ENCODE results near the gene AFF1. TPM values are rescaled to one million over a fixed set of nuclear protein-coding genes. Genes with fewer than 3 reads are reported as not detected.

The AFF1 gene
- total RNA-seq, 1 experiment from 2014 or later = 37.7 TPM

- no peaks in the 10 kb centered on the region for H3K27me3 Mint-ChIP-seq (ENCODE audit: unreplicated experiment)
- H3K4me1 Mint-ChIP-seq (ENCODE audit: low read depth, unreplicated experiment) = no peaks in the 10 kb centered on the region
- H3K27ac Mint-ChIP-seq (ENCODE audit: unreplicated experiment) = peak overlapping the region; percentile 56
- no peak for TF ChIP-seq CTCF (IDR thresholded peaks at IDR 0.05; ENCODE audit: unreplicated experiment)
- no peaks in the 10 kb centered on the region for H3K9me3 Mint-ChIP-seq (ENCODE audit: low read depth, unreplicated experiment)
- CTCF ChIA-PET = no interaction called here
- intact Hi-C loops (cut with micrococcal nuclease; ENCODE audit: unreplicated experiment) = no loop called here
- no TSS peak for BruUV-seq (replicated peaks)
- no peak overlapping the region for H3K4me3 Mint-ChIP-seq (ENCODE audit: low read depth, unreplicated experiment)
- DNase-seq = no peak
- H3K36me3 Mint-ChIP-seq (ENCODE audit: insufficient read depth, unreplicated experiment) = peaks cover 6% of the 10 kb centered on the region
Measured at GRCh38 chr4:87103086-87103485, 168.3 kb downstream of the AFF1 start.

- Mint-ChIP-seq H3K36me3 (ENCODE audit: insufficient read depth, unreplicated experiment) (peaks cover 6% of the 10 kb centered on the region), H3K4me1 (ENCODE audit: low read depth, unreplicated experiment) (no peaks in the 10 kb centered on the region), H3K9me3 (ENCODE audit: low read depth, unreplicated experiment) (no peaks in the 10 kb centered on the region), H3K27ac (ENCODE audit: unreplicated experiment) (peak overlapping the region; percentile 56), H3K4me3 (ENCODE audit: low read depth, unreplicated experiment) (no peak overlapping the region), H3K27me3 (ENCODE audit: unreplicated experiment) (no peaks in the 10 kb centered on the region)
- BruUV-seq (replicated peaks) = no TSS peak
- TF ChIP-seq CTCF (IDR thresholded peaks at IDR 0.05; ENCODE audit: unreplicated experiment) = no peak
- peak; percentile 13 for DNase-seq
- intact Hi-C loops (cut with micrococcal nuclease; ENCODE audit: unreplicated experiment) = no loop called here
- CTCF ChIA-PET = no interaction called here
Measured at GRCh38 chr4:87103691-87104187, 168.9 kb downstream of the AFF1 start.

- intact Hi-C loops (cut with micrococcal nuclease; ENCODE audit: unreplicated experiment) = no loop called here
Measured at GRCh38 chr4:87105101-87105845, 170.5 kb downstream of the AFF1 start.

GRCh38 chr4:87108142-87108546 is 173.3 kb downstream of the AFF1 start:
- CTCF ChIA-PET = no interaction called here
- intact Hi-C loops (cut with micrococcal nuclease; ENCODE audit: unreplicated experiment) = no loop called here
- DNase-seq = peak; percentile 21
- no peak overlapping the region for H3K27ac Mint-ChIP-seq (ENCODE audit: unreplicated experiment)
- no peak overlapping the region for H3K4me3 Mint-ChIP-seq (ENCODE audit: low read depth, unreplicated experiment)
- H3K9me3 Mint-ChIP-seq (ENCODE audit: low read depth, unreplicated experiment) = no peaks in the 10 kb centered on the region
- H3K4me1 Mint-ChIP-seq (ENCODE audit: low read depth, unreplicated experiment) = no peaks in the 10 kb centered on the region
- BruUV-seq (replicated peaks) = no TSS peak
- no peaks in the 10 kb centered on the region for H3K27me3 Mint-ChIP-seq (ENCODE audit: unreplicated experiment)
- TF ChIP-seq CTCF (IDR thresholded peaks at IDR 0.05; ENCODE audit: unreplicated experiment) = no peak
- peaks cover 5% of the 10 kb centered on the region for H3K36me3 Mint-ChIP-seq (ENCODE audit: insufficient read depth, unreplicated experiment)

More at GRCh38 chr4:87105101-87105845, 170.5 kb downstream of the AFF1 start:
- no peak overlapping the region for H3K4me3 Mint-ChIP-seq (ENCODE audit: low read depth, unreplicated experiment)
- DNase-seq = no peak
- no peaks in the 10 kb centered on the region for H3K27me3 Mint-ChIP-seq (ENCODE audit: unreplicated experiment)
- no peak for TF ChIP-seq CTCF (IDR thresholded peaks at IDR 0.05; ENCODE audit: unreplicated experiment)
- H3K9me3 Mint-ChIP-seq (ENCODE audit: low read depth, unreplicated experiment) = no peaks in the 10 kb centered on the region
- H3K4me1 Mint-ChIP-seq (ENCODE audit: low read depth, unreplicated experiment) = no peaks in the 10 kb centered on the region
- H3K27ac Mint-ChIP-seq (ENCODE audit: unreplicated experiment) = no peak overlapping the region
- CTCF ChIA-PET = no interaction called here
- H3K36me3 Mint-ChIP-seq (ENCODE audit: insufficient read depth, unreplicated experiment) = peaks cover 4% of the 10 kb centered on the region
- BruUV-seq (replicated peaks) = no TSS peak
